Measurements from ENCODE around the gene OR2F1. TPM values are rescaled to one million over a fixed set of nuclear protein-coding genes. Genes with fewer than 3 reads are reported as not detected.

Gene OR2F1
- total RNA-seq, 1 experiment from 2014 or later = not detected

- no peak for DNase-seq (ENCODE audit: low spot score)
Measured at GRCh38 chr7:143953421-143953820, 1.2 kb upstream of the OR2F1 start.

- no peak for DNase-seq (ENCODE audit: low spot score)
Measured at GRCh38 chr7:143954135-143954534, 509 bp upstream of the OR2F1 start.

DNA sequence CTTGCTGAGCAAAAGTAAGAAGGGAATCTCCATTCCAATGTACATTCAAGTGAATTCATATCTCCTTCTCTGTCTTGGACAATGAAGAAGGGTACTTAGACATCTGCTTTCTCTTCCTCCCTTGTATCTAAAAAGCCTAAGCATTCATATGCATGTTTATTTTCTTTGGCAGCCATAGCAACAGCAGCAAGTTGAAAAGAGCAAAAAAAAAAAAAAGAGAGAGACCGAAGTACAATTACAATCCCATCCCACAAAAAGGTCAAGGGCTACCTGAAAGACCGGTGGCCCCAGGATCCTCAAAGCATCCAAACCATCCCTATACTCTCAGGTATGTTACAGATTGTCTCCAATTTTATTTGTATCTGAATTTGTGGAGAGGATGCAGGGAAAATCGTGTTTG is 4.1 kb downstream of the OR2F1 start:
- DNase-seq (ENCODE audit: low spot score) = no peak

DNA sequence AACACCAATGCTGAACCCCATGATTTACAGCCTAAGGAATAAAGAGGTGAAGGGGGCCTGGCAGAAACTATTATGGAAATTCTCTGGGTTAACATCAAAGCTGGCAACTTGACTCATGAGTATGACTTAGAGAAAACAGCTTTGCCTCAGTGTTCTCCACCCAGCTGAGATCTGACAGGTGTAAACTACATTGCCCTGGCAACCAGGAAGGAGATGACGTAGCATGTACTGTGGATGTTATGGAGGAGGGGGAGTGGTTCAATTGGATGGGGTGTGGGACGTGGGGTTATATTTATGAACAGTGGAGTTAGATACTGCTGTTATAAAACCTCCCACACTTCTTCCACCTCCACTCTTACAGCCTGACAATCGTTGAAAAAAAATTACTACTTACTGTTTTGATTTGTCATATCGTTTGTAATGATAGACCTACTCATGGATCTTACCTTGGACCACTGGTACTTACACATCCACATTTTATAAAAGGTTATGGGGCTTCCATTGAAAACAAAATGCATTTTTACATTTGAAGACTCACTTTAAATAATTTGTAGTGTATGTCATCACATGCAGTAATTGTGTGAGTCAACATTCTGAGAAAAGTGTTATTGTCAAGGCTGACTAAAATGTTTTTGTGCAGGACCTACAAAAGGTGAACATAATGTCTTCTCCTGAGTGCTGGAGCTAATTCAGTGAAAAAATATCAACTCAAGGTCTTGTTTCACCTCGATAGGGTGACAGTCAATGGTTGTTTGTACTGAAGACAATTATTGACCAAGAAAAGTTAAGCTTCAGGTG is 6.4 kb downstream of the OR2F1 start:
- no peak for DNase-seq (ENCODE audit: low spot score)

DNA sequence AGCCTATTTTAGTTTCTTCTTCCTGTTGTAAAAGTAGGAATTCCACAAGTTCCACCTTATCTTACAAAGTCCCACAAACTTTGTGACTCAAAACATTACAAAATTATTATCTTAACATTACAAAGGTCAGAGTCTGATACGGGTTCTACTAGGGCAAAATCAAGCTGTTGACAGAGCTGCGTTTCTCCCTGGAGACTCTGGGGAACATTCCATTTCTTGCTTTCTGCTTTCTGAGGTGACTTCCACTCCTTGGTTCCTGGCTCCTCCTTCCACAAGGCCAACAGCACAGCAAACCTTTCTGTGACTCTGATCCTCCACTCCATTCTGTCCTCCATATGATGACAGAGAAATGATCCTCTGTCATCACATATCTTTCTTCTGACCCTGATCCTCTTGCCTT is 10.6 kb downstream of the OR2F1 start:
- DNase-seq (ENCODE audit: low spot score) = no peak

DNA sequence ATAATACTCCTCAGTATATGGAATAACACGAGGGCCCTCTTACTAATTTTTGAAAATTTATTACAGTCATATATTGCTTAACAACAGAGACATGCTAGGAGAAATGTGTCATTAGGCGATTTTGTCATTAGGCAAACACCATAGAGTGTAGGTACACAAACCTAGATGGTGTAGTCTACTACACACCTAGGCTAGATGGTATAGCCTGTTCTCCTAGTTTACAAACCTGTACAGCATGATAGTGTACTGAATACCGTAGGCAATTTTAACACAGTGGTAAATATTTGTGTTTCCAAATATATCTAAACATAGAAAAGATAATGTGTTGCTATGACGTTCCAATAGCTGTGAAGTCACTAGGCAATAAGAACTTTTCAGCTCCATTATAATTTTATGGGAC is 12.8 kb downstream of the OR2F1 start:
- no peak for DNase-seq (ENCODE audit: low spot score)

- no peak for DNase-seq (ENCODE audit: low spot score)
Measured at GRCh38 chr7:143973870-143974416, 19.3 kb downstream of the OR2F1 start.

DNA sequence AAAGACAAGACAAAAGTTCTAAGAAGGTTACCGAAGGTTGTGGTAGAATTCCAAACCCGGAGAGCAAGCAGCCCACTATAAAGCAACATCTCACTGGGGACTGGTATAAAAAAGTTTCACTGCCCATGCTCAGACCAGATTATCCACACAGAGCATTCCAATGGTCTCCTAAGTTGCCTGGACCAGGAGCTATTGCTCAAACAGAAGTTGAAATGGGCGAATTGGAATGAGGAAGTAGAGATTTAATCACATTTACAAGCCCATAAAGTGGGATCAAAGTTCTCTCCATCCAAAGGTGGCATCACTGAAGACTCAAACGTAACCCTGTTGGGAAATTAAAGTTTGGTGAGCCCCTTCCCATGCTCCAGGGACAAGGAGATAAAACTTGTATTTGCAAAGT is 19.8 kb downstream of the OR2F1 start:
- peak; percentile 18 for DNase-seq (ENCODE audit: low spot score)

- DNase-seq (ENCODE audit: low spot score) = peak; percentile 18
Measured at GRCh38 chr7:143975617-143976016, 21.0 kb downstream of the OR2F1 start.

- no peak for DNase-seq (ENCODE audit: low spot score)
Measured at GRCh38 chr7:143978585-143978984, 23.9 kb downstream of the OR2F1 start.

DNA sequence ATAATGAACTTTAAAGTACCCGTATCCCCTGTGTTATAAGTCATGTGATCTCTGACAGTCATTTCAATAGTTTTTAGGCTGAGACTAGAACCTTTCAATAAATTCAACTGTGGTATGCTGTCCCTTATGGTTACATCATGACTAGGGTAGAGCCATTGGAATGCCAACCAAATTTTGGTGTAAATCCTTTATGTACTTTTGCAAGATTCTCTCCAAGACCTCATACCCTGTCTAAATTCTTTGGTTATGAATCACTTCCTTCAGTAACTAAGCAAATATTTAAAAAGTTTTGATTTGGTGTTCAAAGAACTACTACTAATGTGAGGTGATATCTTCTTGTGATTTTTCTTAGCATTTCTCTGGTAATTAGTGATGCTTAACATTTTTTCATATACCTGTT is 24.7 kb downstream of the OR2F1 start:
- DNase-seq (ENCODE audit: low spot score) = peak; percentile 45

DNA sequence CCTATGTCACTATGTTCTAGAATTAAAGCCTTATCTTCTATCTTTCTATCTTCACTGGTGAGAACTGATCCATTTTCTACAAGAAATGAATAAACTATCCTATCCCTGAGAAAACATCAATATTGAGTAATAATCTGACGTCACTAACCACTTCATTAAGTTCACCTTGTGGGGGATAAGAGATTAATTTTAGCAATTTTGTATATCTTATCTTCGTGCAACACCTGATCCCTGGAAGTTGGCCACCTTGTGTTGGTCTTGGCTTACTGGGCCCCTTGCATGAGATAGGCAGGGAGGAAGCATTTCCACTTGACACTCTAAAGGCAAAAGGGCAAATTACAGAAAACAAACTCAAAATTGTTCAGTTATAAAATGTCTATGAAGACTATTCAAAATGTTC is 25.4 kb downstream of the OR2F1 start:
- no peak for DNase-seq (ENCODE audit: low spot score)

- DNase-seq (ENCODE audit: low spot score) = no peak
Measured at GRCh38 chr7:143980746-143981510, 26.3 kb downstream of the OR2F1 start.

GRCh38 chr7:143983960-143984359 is 29.3 kb downstream of the OR2F1 start:
- DNase-seq (ENCODE audit: low spot score) = no peak

DNA sequence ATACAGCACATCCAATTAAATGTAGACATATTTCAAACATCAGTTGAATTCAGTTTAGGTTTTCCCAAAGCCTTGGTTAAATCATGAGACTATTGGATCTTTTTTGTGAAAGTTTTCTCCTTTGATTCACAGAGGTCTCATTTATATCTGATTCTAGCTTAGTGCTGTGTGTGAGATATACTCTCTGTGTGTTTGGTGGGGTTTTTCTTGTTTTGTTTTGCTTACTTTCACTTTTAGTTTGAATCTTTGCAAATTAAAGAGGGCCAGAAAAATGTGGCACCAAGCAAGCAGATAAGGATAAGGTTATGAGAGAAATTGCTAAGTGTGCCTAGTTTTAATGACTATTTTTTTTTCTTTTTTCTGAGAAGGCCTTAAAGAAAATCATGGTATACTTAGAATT is 32.9 kb downstream of the OR2F1 start:
- no peak for DNase-seq (ENCODE audit: low spot score)

DNA sequence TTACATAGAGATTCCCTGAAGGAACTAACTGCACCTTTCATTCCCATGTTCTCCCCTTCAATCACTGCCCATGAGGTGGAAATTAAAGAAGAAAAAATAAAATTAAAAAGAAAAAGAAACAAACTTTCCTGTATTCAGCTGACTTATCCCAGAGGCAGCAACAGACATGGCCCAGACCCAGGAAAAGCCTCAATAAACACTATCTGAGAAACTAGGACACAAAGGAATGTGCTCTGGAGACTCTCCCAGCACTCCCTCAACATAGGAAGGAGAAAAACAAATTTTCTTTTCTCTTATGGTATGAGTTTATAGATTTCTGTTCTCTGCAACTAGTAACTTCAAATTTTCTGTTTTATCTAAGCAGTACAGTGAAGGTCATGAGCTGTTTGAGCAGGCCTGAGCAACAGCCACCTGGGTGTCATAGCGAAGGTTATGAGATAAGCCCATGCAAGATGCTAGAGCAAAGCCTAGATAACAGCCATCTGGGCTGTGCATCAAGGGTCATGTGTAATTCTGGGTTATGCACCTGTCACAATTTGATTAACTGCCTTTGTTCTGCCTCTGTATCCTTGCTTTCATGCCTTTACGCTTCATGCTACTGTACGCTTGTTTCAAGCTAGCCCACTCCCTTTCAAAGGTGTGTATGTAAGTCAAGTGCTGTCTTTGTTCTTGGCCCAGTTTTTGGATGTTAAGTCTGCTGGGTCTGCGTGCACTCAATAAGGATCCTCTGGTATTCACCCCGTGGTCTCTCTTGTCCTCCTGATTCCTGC is 34.5 kb downstream of the OR2F1 start:
- DNase-seq (ENCODE audit: low spot score) = no peak

- no peak for DNase-seq (ENCODE audit: low spot score)
Measured at GRCh38 chr7:143992670-143993069, 38.0 kb downstream of the OR2F1 start.

DNA sequence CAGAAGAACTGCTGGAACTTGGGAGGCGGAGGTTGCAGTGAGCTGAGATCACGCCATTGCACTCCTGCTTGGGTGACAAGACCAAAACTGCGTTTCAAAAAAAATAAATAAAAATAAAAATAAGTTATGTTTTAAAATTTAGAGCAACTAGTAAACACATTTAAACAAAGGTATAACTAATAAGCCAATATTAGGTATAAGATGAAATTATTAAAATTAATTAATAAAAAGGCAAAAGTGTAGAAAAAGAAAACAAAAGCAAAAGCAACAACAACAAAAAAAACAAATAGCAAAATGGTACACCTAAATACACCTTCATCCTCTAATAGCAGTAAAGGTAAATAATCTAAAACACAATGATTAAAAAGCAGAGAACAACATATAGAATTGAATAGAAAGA is 39.3 kb downstream of the OR2F1 start:
- no peak for DNase-seq (ENCODE audit: low spot score)

DNA sequence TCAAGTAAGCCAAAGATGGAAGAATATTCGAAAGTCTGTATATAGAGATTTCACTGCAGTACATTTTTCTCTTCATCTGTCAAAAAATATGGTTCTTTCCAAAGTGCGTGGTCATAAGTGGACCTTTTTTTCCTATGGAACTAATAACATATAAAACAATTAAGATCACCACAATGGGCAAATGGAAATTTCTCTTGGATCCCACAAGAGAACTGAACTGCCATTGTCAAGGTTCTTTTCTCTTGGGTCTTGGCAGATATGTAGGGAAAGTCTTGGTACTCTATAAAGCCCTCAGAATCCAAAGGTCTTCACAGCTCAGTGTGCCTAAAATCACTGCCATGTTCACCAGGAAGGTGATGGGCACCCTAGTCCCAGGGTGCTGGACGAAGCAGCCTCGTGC is 45.4 kb downstream of the OR2F1 start, which contains the start of gene OR6B1:
OR6B1 (plus strand) TSS at position 301 of the 400 bp plus-strand sequence. CDS start 3,677 bp downstream, outside the sequence.
- DNase-seq (ENCODE audit: low spot score) = no peak

DNA sequence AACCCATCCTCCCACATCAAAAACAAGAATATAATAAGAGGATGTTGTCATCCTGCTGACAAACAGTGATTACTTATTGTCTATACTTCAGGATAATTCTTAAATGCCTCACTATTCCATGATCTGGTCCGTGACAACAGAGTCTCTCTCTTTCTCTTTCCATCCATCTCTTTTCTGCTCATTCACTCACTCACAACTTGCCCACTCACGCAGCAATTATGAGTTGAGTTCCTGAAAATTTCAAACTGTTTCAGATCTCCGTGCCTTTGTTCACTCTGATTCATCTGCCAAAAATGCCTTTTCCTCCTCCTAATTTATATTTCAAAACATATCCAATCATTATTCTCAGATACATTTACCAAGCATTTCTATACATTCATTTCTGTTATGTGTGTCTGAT is 46.9 kb downstream of the OR2F1 start:
- DNase-seq (ENCODE audit: low spot score) = no peak

- no peak for DNase-seq (ENCODE audit: low spot score)
Measured at GRCh38 chr7:144004703-144005102, 50.1 kb downstream of the OR2F1 start.
